SK-N-SH (cell line): Measurements from ENCODE around the gene SETBP1. TPM values are rescaled to one million over a fixed set of nuclear protein-coding genes. Genes with fewer than 3 reads are reported as not detected.

Experiments used
- CTCF ChIA-PET: fragments of 300-600, 350-600 bp; formaldehyde crosslinking; extraction: SDS; loops from one replicate; lab custom pipeline; 2021; lab: Yijun Ruan, JAX
- POLR2A ChIA-PET: fragments of 350-600 bp; sonication (Branson Sonifier 250); formaldehyde crosslinking; extraction: SDS; loops from one replicate; lab custom pipeline; 2020; ENCODE audit warnings: antibody characterized with exemption, inconsistent platforms; lab: Yijun Ruan, JAX
- DNase-seq: peaks from one replicate; pipeline ENCODE4 v3.0.0; 2012
- H2AFZ ChIP-seq: fragments of 200-600 bp; sonication (generic); 2 replicates; pipeline ENCODE4 v1.8.1; 2016; ENCODE audit warnings: antibody characterized with exemption, mild to moderate bottlenecking, low read depth
- H3F3A ChIP-seq: fragments of 200-600 bp; sonication (generic); replicated peaks from 2 replicates; pipeline ENCODE3; 2016; ENCODE audit warnings: antibody characterized with exemption, mild to moderate bottlenecking; ENCODE audit not compliant: insufficient read depth
- H3K27ac ChIP-seq, 2 experiments: fragments of 200-500 bp in 1 of 2; fragments of 200-600 bp in 1 of 2; sonication (Bioruptor generic) in 1 of 2; sonication (generic), shearing (Covaris generic) in 1 of 2; 2 replicates each; pipeline versions ENCODE4 v1.5.1 to v1.6.1; 2014 to 2016; ENCODE audit warnings: low read depth in 2 of 2, inconsistent platforms in 1 of 2, low read length in 1 of 2, mild to moderate bottlenecking in 1 of 2, mixed read lengths in 1 of 2
- H3K27me3 ChIP-seq: fragments of 200-600 bp; sonication (generic), shearing (Covaris generic); 2 replicates; pipeline ENCODE4 v1.6.1; 2016; ENCODE audit warnings: mixed run types; ENCODE audit not compliant: insufficient read depth
- H3K36me3 ChIP-seq, 2 experiments: fragments of 200-500 bp in 1 of 2; fragments of 200-600 bp in 1 of 2; sonication (Bioruptor generic) in 1 of 2; sonication (generic) in 1 of 2; replicated peaks in 1 of 2; 2 replicates each; pipeline versions ENCODE3 to v1.5.1; 2014 to 2016; ENCODE audit warnings: low read length in 1 of 2, mild to moderate bottlenecking in 1 of 2; ENCODE audit not compliant: insufficient read depth in 2 of 2, control insufficient read depth in 1 of 2
- H3K4me1 ChIP-seq, 2 experiments: fragments of 200-500 bp in 1 of 2; fragments of 200-600 bp in 1 of 2; sonication (Bioruptor generic) in 1 of 2; sonication (generic), shearing (Covaris generic) in 1 of 2; 2 replicates each; pipeline versions ENCODE4 v1.5.1 to v1.6.1; 2014 to 2016; ENCODE audit warnings: low read depth in 1 of 2, low read length in 1 of 2, mixed run types in 1 of 2; ENCODE audit not compliant: insufficient read depth in 2 of 2, control insufficient read depth in 1 of 2
- H3K4me2 ChIP-seq: fragments of 200-600 bp; sonication (generic), shearing (Covaris generic); 2 replicates; pipeline ENCODE4 v1.6.1; 2017; ENCODE audit warnings: mixed run types
- H3K4me3 ChIP-seq, 2 experiments: fragments of 200-500 bp in 1 of 2; fragments of 200-600 bp in 1 of 2; sonication (Bioruptor generic) in 1 of 2; sonication (generic), shearing (Covaris generic) in 1 of 2; 2 replicates each; pipeline versions ENCODE4 v1.5.1 to v1.8.1; 2014 to 2016; ENCODE audit warnings: low read depth in 2 of 2, inconsistent platforms in 1 of 2, low read length in 1 of 2, mild to moderate bottlenecking in 1 of 2, mixed read lengths in 1 of 2, moderate library complexity in 1 of 2
- H3K79me2 ChIP-seq: fragments of 200-600 bp; sonication (generic); 2 replicates; pipeline ENCODE4 v1.8.1; 2017; ENCODE audit warnings: mild to moderate bottlenecking; ENCODE audit not compliant: insufficient read depth
- H3K9ac ChIP-seq: fragments of 200-600 bp; sonication (generic); 2 replicates; pipeline ENCODE4 v1.6.1; 2017; ENCODE audit warnings: mixed run types
- H3K9me2 ChIP-seq: fragments of 200-600 bp; sonication (generic); 2 replicates; pipeline ENCODE4 v1.6.1; 2017; ENCODE audit warnings: mixed run types
- H3K9me3 ChIP-seq: fragments of 200-600 bp; sonication (generic); 2 replicates; pipeline ENCODE4 v1.6.1; 2017; ENCODE audit warnings: mixed run types, mild to moderate bottlenecking, moderate library complexity
- H4K20me1 ChIP-seq: fragments of 200-600 bp; sonication (generic); 2 replicates; pipeline ENCODE4 v1.6.1; 2017; ENCODE audit warnings: mild to moderate bottlenecking, mixed run types; ENCODE audit not compliant: insufficient read depth
- CTCF ChIP-seq: fragments of 200-600 bp; sonication (generic); IDR thresholded peaks from 2 replicates; pipeline ENCODE4 v1.6.1; 2017; ENCODE audit warnings: antibody characterized with exemption, mild to moderate bottlenecking, moderate library complexity
- EP300 ChIP-seq, 2 experiments: IDR thresholded peaks; 2 replicates each; pipeline versions ENCODE4 v1.4.0 to v1.6.1; 2012; ENCODE audit warnings: borderline replicate concordance in 1 of 2, low read depth in 1 of 2, low read length in 1 of 2
- EZH2phosphoT487 ChIP-seq: fragments of 200-600 bp; sonication (generic); IDR thresholded peaks from 2 replicates; pipeline ENCODE4 v1.6.1; 2017; ENCODE audit warnings: low read depth, mixed run types, mild to moderate bottlenecking, antibody characterized with exemption, moderate library complexity, borderline replicate concordance
- FOSL2 ChIP-seq: IDR thresholded peaks from 2 replicates; pipeline ENCODE4 v1.4.0; 2012; ENCODE audit warnings: low read depth, mild to moderate bottlenecking, moderate library complexity, borderline replicate concordance
- GABPA ChIP-seq: IDR thresholded peaks from 2 replicates; pipeline ENCODE4 v1.4.0; 2012; ENCODE audit warnings: low read depth, mild to moderate bottlenecking
- GATA2 ChIP-seq: sonication (generic); formaldehyde crosslinking; IDR thresholded peaks from 2 replicates; pipeline ENCODE4 v1.5.0; 2020; ENCODE audit warnings: mild to moderate bottlenecking, missing genetic modification reagents
- IRF3 ChIP-seq: fragments of 150-350 bp; IDR thresholded peaks from 2 replicates; pipeline ENCODE4 v1.6.1; 2016; ENCODE audit warnings: mild to moderate bottlenecking, low read depth, low read length
- JUND ChIP-seq: IDR thresholded peaks from 2 replicates; pipeline ENCODE4 v1.4.0; 2012
- MAX ChIP-seq: IDR thresholded peaks from 2 replicates; pipeline ENCODE4 v1.4.0; 2012; ENCODE audit warnings: low read depth
- MXI1 ChIP-seq: IDR thresholded peaks from 2 replicates; pipeline ENCODE4 v1.6.1; 2012; ENCODE audit warnings: mild to moderate bottlenecking, low read depth, low read length, improper control_type of control experiment
- NFIC ChIP-seq: IDR thresholded peaks from 2 replicates; pipeline ENCODE4 v1.4.0; 2012; ENCODE audit warnings: borderline replicate concordance
- NRF1 ChIP-seq: IDR thresholded peaks from 2 replicates; pipeline ENCODE4 v1.6.1; 2012; ENCODE audit warnings: low read depth, mild to moderate bottlenecking, low read length
- RCOR1 ChIP-seq: fragments of 150-350 bp; IDR thresholded peaks from 2 replicates; pipeline ENCODE4 v1.6.1; 2017; ENCODE audit warnings: antibody characterized with exemption, low read length
- REST ChIP-seq: IDR thresholded peaks from 2 replicates; pipeline ENCODE4 v1.6.1; 2012; ENCODE audit warnings: mild to moderate bottlenecking, low read depth, low read length, moderate library complexity
- SMC3 ChIP-seq: IDR thresholded peaks from 2 replicates; pipeline ENCODE4 v1.6.1; 2012; ENCODE audit warnings: low read depth, low read length, improper control_type of control experiment
- USF2 ChIP-seq: fragments of 150-350 bp; IDR thresholded peaks from 2 replicates; pipeline ENCODE4 v1.6.1; 2017; ENCODE audit warnings: antibody characterized with exemption, low read length, low read depth, borderline replicate concordance
- YY1 ChIP-seq: IDR thresholded peaks from 2 replicates; pipeline ENCODE4 v1.4.0; 2012; ENCODE audit warnings: low read depth, mild to moderate bottlenecking
- ZBTB33 ChIP-seq: IDR thresholded peaks from 2 replicates; pipeline ENCODE4 v1.4.0; 2012; ENCODE audit warnings: low read depth, borderline replicate concordance
- polyA plus RNA-seq, 3 experiments: library from polyadenylated mRNA; depleted of rRNA; stranded (reverse); fragments of >200 nt; gene quantifications; 2 replicates each; pipeline ENCODE4 v1.2.3, GENCODE V29; 2012

Gene SETBP1
- polyA plus RNA-seq, 1 of the 3 experiments (the other 2 are of a cell fraction): 3.0 TPM

DNA sequence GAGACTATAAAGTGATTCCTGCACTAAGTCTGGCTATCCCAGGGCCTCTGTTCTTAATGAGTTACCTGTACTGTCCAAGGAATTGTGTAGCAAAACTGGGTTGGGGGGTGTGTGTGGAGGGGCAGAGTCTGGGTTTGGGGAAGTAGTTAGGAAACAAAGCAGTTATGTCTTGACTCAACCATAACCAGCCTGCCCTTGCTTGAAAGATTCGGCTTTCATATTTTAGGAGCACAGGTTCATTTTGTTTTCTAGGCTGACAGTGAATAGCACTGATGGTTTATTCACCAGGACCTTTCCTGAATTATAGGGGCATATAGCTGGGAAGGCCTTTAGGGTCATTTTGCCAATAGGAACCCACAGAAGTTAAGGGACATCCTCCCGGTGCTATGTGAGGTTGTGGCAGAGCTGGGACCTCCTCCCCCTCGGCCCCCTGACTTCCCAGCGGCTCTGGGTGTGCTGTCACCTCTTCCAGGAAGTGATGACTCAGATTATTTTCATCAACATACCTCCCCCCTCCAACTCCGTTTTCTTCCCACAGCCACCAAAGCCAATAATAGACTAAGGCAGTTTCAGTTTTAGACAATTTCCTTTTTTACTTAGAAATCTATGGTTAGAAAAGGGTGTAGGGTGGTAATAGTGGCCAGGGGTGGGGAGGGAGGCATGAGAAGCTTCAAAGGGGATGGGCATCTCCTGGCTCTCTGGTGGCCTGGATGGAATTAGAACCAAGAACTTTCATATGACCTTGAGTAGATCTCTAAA is 44.8 kb downstream of the SETBP1 start (continued):
- TF ChIP-seq YY1: no peak
- no peak for TF ChIP-seq GATA2
- peak; percentile 76 for TF ChIP-seq JUND
- TF ChIP-seq RCOR1: no peak
- no peak for TF ChIP-seq CTCF
- TF ChIP-seq ZBTB33: no peak
- TF ChIP-seq NFIC: peak; percentile 33; the same call in 1 of the 2 replicates

- H3K79me2 ChIP-seq: peaks cover 30% of the 10 kb centered on the region; the same call in 1 of the 2 replicates
- TF ChIP-seq MXI1: no peak
- TF ChIP-seq NRF1: no peak
- TF ChIP-seq FOSL2: no peak
- TF ChIP-seq YY1: no peak
- TF ChIP-seq IRF3: no peak
- TF ChIP-seq EZH2phosphoT487: no peak
- no peak for TF ChIP-seq REST
- TF ChIP-seq USF2: no peak
- TF ChIP-seq EP300 (IDR thresholded peaks at IDR 0.05; ENCODE audit: borderline replicate concordance in 1 of 2, low read depth in 1 of 2, low read length in 1 of 2): no peak
- no peak for TF ChIP-seq MAX
- TF ChIP-seq JUND: no peak
- TF ChIP-seq GABPA: no peak
- TF ChIP-seq NFIC: no peak
- no peak for TF ChIP-seq SMC3
- TF ChIP-seq, all 33 proteins: peak for 0
- peak overlapping the region; percentile 36 for H3K4me2 ChIP-seq
- H4K20me1 ChIP-seq: no peaks in the 10 kb centered on the region
- ChIA-PET CTCF (interaction anchor here (1.0 kb wide), 1 partner anchor 86 kb away, joined by 3 read pairs; no protein-coding TSS in a partner anchor), POLR2A (no interaction called here)
- H3K9ac ChIP-seq: peak overlapping the region; percentile 35; the same call in 1 of the 2 replicates
- no peak for DNase-seq
- no peaks in the 10 kb centered on the region for H3K36me3 ChIP-seq
- no peaks in the 10 kb centered on the region for H3K9me3 ChIP-seq
- H3F3A ChIP-seq: peaks cover 6% of the 10 kb centered on the region
- peaks cover 19 to 47% of the 10 kb centered on the region in 2 experiments for H3K4me1 ChIP-seq
- H3K27ac ChIP-seq: peak overlapping the region in 1 of 2 experiments; percentile 87; a peak in 3 of 4 replicates
- H3K27me3 ChIP-seq: no peaks in the 10 kb centered on the region
- no peak overlapping the region for H2AFZ ChIP-seq
- H3K9me2 ChIP-seq: no peaks in the 10 kb centered on the region
- no peak overlapping the region for H3K4me3 ChIP-seq
These were observed 45.4 kb downstream of the SETBP1 start for GRCh38 chr18:44726059-44726421.
